Globus pallidus (tissue), 1 donor: ENCODE results near the gene MRPL21.
"Not testable (repeated sequence)": the region's sequence is repeated elsewhere in the genome, so short reads cannot be mapped to it uniquely, and the experiment has no call there.

Source experiments
- DNase-seq: peaks from one replicate; pipeline ENCODE4 v3.0.0-alpha.2; 2015; ENCODE audit warnings: low spot score

Gene MRPL21

GRCh38 chr11:68911731-68912130, 8.1 kb upstream of the MRPL21 start:
- DNase-seq = no peak

- DNase-seq = no peak
Measured at GRCh38 chr11:68910965-68911364, 7.3 kb upstream of the MRPL21 start.

- DNase-seq = no peak
Measured at GRCh38 chr11:68908273-68908672, 4.6 kb upstream of the MRPL21 start.

GRCh38 chr11:68905421-68906360, 2.1 kb upstream of the MRPL21 start:
- no peak for DNase-seq

GRCh38 chr11:68904248-68904847, 716 bp upstream of the MRPL21 start:
- peak; percentile 16 for DNase-seq

GRCh38 chr11:68900835-68901381, 2.7 kb downstream of the MRPL21 start:
- no peak for DNase-seq

GRCh38 chr11:68897441-68897840, 6.2 kb downstream of the MRPL21 start:
- DNase-seq = no peak

GRCh38 chr11:68896171-68896959, 7.3 kb downstream of the MRPL21 start:
- no peak for DNase-seq

- DNase-seq = no peak
Measured at GRCh38 chr11:68893282-68893681, 10.3 kb downstream of the MRPL21 start.

- DNase-seq = no peak
Measured at GRCh38 chr11:68892576-68892975, 11.1 kb downstream of the MRPL21 start.

- no peak for DNase-seq
Measured at GRCh38 chr11:68891351-68891948, 12.2 kb downstream of the MRPL21 start.

- peak; percentile 48 for DNase-seq
Measured at GRCh38 chr11:68890490-68891231, 13.0 kb downstream of the MRPL21 start.

- no peak for DNase-seq
Measured at GRCh38 chr11:68889948-68890446, 13.6 kb downstream of the MRPL21 start.

GRCh38 chr11:68884827-68885226, 18.8 kb downstream of the MRPL21 start:
- not testable (repeated sequence) for DNase-seq

- DNase-seq = no peak
Measured at GRCh38 chr11:68882391-68882790, 21.2 kb downstream of the MRPL21 start.

GRCh38 chr11:68881320-68881719, 22.3 kb downstream of the MRPL21 start:
- no peak for DNase-seq

- DNase-seq = no peak
Measured at GRCh38 chr11:68880851-68881250, 22.8 kb downstream of the MRPL21 start.

GRCh38 chr11:68878022-68878421, 25.6 kb downstream of the MRPL21 start:
- DNase-seq = no peak

- DNase-seq = no peak
Measured at GRCh38 chr11:68872216-68873003, 31.2 kb downstream of the MRPL21 start.

- no peak for DNase-seq
Measured at GRCh38 chr11:68870470-68870869, 33.2 kb downstream of the MRPL21 start.
